ENCODE results near the gene CTBP2.

GRCh38 chr10:125033146-125033924 lies 127.0 kb downstream of the CTBP2 start:
- no peak for TF ChIP-seq CTCF (IDR thresholded peaks at IDR 0.05)
- no peak for TF ChIP-seq POLR2AphosphoS5 (IDR thresholded peaks at IDR 0.05)

All from gastroesophageal sphincter (tissue), 3 donors.